ENCODE data around the gene USP44.

DNA sequence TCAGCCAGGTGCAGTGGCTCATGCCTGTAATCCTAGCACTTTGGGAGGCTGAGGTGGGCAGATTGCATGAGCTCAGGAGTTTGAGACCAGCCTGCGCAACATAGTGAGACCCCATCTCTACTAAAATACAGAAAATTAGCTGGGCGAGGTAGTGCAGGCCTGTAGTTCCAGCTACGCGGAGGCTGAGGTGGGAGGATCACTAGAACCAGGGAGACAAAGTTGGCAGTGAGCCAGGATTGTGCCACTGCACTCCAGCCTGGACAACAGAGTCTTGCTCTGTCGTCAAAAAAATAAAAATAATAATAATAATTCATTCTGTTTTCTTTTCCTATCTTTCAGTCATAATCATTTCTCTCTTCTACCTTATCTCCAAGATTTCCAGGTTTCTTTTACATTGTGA is 48.6 kb upstream of the USP44 start:
- TF ChIP-seq, protein P1, sequence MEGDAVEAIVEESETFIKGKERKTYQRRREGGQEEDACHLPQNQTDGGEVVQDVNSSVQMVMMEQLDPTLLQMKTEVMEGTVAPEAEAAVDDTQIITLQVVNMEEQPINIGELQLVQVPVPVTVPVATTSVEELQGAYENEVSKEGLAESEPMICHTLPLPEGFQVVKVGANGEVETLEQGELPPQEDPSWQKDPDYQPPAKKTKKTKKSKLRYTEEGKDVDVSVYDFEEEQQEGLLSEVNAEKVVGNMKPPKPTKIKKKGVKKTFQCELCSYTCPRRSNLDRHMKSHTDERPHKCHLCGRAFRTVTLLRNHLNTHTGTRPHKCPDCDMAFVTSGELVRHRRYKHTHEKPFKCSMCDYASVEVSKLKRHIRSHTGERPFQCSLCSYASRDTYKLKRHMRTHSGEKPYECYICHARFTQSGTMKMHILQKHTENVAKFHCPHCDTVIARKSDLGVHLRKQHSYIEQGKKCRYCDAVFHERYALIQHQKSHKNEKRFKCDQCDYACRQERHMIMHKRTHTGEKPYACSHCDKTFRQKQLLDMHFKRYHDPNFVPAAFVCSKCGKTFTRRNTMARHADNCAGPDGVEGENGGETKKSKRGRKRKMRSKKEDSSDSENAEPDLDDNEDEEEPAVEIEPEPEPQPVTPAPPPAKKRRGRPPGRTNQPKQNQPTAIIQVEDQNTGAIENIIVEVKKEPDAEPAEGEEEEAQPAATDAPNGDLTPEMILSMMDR (conservative IDR thresholded peaks at IDR 0.05; ENCODE audit: low read depth, low read length): no peak
- no peak for TF ChIP-seq EZH2 (IDR thresholded peaks at IDR 0.05; ENCODE audit: low read length, unreplicated experiment)

All from PC-3 (cell line).